GM12801 (cell line): Measurements from ENCODE around the gene AP5Z1.

Experiments
- CTCF ChIP-seq: IDR thresholded peaks from one replicate; pipeline ENCODE4 v1.5.1; 2011; ENCODE audit warnings: control low read depth; ENCODE audit not compliant: insufficient read length; ENCODE audit errors: extremely low read depth

The AP5Z1 gene

GRCh38 chr7:4731803-4732202 lies 43.6 kb upstream of the AP5Z1 start:
- no peak for TF ChIP-seq CTCF

- TF ChIP-seq CTCF, result no peak
Measured at GRCh38 chr7:4733936-4734528, 41.4 kb upstream of the AP5Z1 start.

GRCh38 chr7:4734587-4735345 lies 40.7 kb upstream of the AP5Z1 start:
- no peak for TF ChIP-seq CTCF

- no peak for TF ChIP-seq CTCF
Measured at GRCh38 chr7:4737300-4737699, 38.1 kb upstream of the AP5Z1 start.

- TF ChIP-seq CTCF, result no peak
Measured at GRCh38 chr7:4738711-4739527, 36.5 kb upstream of the AP5Z1 start.

- TF ChIP-seq CTCF, result no peak
Measured at GRCh38 chr7:4739528-4739992, 35.9 kb upstream of the AP5Z1 start.

GRCh38 chr7:4740796-4741195 lies 34.6 kb upstream of the AP5Z1 start:
- no peak for TF ChIP-seq CTCF
